GM21423 (cell line): ENCODE measurements around the gene CDH13.

Source experiments
- ATAC-seq: cut with Tn5 transposase; IDR thresholded peaks from one replicate; pipeline ENCODE4 v1.9.1; 2021; ENCODE audit warnings: mild to moderate bottlenecking, moderate library complexity; ENCODE audit not compliant: unreplicated experiment

CDH13 gene

GRCh38 chr16:83021746-83022145 is 395.0 kb downstream of the CDH13 start:
- no peak for ATAC-seq

GRCh38 chr16:83023011-83023410 is 396.2 kb downstream of the CDH13 start:
- no peak for ATAC-seq

DNA sequence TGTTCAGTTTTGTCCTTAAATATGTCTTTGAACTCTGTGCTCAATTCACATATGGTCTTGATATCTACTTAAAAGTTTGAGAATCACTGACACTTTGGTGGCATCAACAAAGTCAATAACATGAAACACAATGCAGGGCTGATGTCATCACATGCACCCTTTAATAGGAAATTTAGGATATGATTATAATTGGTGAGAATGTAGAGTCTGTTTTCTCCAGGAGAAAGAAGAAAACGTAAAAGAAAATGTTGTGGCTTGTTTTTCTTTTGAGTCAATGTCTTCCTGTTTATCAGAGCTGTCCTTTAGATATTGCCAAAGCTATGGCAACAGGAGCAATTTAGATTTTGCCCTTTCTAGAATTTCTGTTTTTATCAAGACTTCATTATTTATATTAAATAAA is 396.9 kb downstream of the CDH13 start:
- no peak for ATAC-seq

DNA sequence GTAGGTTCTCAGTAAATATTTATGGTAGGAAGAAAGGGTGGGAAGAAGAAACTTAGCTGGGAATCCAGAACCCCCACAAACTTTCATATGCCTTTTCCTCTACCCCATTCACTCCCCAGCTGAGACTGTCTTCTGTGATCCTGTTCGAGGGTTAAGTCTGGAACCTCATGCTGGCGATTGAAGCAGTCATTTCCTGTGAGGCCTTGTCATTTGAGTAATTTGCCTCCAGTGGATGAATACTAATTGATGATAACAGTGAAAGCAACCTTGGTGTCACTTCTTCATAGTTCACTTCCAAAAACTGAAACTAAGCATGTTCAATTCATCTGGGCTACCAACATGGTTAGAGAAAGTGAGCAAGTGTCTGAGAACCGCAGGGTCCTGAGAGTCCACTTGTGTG is 401.2 kb downstream of the CDH13 start:
- no peak for ATAC-seq

DNA sequence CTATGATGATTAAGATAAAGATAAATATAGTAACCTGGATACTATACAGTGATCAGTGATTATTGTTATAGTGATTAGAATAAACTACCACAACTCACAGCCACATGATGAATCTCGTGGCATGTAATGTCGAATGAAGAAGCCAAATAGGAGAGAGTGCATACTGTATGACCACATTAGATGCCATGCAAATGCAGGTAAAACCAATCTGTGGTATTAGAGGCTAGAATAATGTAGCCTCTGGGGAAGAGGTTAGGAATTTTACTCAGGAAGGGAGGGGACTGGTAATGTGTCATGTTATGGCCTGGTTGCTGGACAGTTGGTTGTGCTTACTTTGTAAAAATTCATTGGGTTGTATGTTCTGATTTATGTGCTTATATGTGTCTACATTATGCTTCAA is 402.7 kb downstream of the CDH13 start:
- no peak for ATAC-seq

- ATAC-seq = no peak
Measured at GRCh38 chr16:83031524-83031923, 404.8 kb downstream of the CDH13 start.

- ATAC-seq = no peak
Measured at GRCh38 chr16:83037102-83037501, 410.3 kb downstream of the CDH13 start.

- no peak for ATAC-seq
Measured at GRCh38 chr16:83037884-83038283, 411.1 kb downstream of the CDH13 start.

DNA sequence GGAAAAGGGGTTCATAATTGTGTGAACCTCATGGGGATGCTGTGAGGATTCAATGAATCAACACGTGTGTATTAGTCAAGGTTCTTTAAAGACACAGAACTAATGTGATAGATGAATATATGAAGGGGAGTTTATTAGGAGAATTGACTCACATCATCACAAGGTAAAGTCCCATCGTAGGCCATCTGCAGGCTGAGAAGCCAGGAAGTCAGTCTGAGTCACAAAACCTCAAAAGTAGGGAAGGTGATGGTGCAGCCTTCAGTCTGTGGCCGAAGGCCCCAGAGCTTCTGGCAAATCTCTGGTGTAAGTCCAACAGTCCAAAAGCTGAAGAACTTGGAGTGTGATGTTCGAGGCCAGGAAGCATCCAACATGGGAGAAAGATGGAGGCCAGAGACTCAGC is 413.4 kb downstream of the CDH13 start:
- ATAC-seq = no peak

GRCh38 chr16:83044589-83044988 is 417.8 kb downstream of the CDH13 start:
- no peak for ATAC-seq

DNA sequence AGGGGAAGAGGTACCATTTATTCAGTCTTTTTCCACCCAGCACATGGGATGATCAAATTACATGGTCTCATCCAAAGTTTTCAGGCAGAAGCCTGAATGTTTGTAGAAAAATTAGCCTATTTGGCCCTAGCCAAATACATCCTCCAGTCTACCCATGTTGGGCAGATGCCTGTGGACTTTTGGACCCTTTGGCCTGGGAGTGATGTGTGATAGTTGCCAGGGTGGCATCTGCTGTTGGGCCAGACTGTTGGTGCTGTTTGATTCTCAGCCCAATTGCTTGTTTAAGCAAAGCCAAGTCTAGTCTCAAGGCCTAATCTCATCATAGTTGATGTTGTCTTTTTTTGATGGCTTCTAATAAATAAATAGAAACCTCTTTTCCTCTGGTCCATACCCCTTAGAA is 419.0 kb downstream of the CDH13 start:
- no peak for ATAC-seq

- no peak for ATAC-seq
Measured at GRCh38 chr16:83046664-83047063, 419.9 kb downstream of the CDH13 start.

- no peak for ATAC-seq
Measured at GRCh38 chr16:83051451-83051850, 424.7 kb downstream of the CDH13 start.

DNA sequence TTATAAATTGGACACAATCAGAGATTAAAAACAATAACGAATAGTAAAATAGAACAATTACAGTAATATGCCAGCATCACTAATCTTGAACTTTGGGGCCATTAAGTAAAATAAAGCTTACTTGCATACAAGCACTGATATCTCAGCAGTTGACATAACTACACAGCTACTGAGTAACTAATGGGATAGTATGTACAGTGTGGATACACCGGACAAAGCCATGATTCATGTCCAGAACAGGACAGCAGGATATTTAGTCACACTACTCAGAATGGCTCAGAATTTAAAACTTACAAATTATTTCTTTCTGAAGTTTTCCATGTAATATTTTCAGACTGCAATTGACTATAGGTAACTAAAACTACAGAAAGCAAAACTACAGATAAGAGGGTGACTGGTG is 427.5 kb downstream of the CDH13 start:
- ATAC-seq = no peak

DNA sequence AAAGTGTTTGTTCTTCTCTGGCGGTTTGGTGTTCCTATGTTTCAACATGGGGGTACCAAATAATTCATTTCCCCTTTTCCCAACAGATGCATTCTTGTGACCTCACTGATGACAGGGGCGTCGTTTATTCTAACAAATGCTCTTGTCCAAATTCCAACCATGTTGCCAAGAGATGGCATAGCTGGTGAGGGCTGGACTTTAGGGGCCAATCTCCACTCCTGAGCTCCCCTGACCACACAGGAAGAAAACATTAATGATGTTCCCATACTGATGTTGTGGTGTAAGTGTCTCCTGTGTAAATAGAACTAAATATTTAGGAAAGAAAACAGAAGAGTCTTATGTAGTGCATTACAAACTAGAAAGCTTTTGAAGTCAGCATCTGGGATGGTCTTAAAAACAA is 431.6 kb downstream of the CDH13 start:
- no peak for ATAC-seq

DNA sequence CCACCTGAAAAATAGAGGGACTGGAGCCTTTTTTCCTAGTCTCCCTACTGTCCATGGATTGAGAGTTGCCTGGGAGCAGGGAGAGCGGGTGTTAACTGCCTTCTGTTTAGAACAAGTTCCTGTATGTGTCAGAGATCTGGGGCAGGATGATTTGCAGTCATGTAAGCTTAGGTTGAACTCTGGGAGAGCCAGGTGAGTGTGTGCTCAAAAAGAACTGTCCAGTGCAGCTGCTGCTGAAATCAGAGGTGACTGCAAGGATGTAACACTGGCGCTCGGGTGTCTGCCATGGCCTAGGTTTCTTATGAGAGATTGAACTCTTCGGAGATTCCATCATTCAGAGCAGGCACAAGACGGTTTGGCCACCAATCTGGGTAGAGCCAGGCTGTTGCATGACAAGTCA is 432.5 kb downstream of the CDH13 start:
- ATAC-seq = no peak

DNA sequence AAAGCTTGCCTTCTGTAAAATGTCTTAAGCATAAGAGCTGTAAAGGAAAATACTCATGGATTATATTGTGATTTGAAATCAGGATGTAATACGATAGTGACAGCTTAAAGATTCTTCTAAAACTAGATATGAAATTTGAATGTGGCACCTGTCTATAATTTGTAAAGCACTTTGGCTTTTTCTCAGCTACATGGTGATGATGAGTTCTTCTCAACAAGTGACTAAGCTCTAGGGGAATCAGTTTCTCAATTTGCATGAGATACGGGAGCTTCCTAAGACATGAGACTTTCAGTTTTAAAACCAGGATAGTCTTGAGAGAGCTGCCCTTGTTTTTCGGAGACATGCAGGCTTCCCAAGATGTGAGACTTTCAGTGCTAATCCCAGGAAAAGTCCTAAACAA is 439.2 kb downstream of the CDH13 start:
- no peak for ATAC-seq

DNA sequence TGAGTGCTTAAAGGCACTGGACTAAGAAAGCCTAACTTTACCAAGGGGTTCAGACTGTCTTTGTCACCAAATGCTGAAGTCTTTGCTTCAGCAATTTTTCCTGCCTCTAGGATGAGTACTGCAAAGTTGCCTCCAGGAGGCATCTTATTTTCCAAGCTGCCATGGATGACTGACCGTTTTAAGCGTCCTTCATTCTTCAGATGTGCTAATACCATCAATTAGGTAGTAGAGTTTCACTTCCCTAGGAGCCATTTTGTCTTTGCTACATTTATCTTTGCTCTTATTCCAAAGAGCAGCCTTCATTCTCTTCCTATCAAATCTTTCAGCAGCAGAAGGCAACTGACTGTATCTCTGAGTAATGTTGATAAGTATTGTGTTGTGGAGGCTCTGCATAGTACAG is 440.1 kb downstream of the CDH13 start:
- ATAC-seq = no peak

- ATAC-seq = no peak
Measured at GRCh38 chr16:83068686-83069085, 441.9 kb downstream of the CDH13 start.

DNA sequence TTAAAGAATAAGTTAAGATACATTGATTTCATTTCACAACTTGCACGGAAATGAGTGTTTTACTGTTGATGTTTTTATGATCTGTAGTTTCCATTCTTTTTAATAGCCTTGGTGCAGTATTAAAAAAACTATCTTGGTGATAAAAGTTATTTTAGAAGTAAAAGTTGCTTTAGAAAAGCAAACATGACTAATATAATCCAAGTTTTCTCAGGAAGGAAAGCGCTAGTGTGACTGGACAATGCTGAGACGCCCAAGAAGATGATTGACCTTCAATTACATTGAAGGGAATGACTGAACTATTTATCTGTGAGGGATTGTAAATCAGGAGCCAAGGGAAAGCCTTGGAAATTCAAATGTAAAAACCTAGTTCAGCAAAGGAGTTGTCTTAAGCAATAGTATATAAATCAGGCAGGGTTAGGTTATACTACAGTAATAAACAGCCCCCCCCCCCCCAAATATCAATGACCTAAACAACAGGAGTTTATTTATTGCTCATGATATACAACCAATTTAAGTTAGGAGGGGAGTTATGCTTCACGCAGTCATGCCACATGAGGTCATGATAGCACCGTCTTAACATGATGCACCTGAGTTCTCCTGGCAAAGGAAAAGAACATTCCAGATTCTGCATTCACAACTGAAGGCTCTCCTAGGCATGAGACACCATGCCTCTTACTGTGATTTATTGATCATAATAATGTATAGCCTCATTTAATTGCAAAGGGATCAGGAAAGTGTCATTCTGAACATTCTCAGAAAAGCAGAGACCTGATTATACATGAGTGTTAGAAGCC is 443.8 kb downstream of the CDH13 start:
- no peak for ATAC-seq

DNA sequence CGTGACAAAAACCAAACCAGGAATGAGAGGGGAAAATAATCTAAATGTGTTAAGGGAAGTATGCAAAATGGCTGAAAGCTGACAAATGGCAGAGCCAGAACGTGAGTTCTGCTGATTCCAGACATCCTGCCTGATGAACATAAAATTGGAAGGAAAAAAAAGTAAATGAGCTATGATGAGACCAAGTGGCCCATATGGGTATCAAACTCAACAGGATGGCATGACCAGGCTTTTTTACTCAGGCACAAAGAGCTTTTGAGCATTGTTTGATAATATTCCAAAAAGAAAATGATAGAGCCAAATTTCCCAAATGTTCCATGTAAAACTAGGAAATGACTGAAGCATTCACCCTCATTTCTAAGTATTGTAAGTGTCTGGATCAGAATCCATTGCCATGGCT is 449.2 kb downstream of the CDH13 start:
- ATAC-seq = no peak

DNA sequence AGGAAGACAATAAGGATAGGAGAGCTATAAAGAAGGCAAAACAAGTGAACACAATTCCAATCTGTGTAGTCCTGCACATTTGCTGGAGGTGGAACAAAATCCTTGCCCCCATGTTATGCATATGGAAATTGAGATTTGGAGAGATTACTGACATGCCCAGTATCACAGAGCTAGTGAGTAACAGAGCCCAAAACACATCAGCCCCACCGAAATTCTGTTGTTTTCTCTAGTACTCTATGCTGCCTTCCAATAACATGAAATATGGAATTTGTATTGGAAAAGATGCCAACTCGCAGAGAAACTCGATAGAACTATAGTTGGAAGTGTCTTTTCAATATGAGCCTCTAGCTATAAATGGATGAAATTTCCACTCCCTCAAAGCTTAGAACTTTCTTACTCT is 456.6 kb downstream of the CDH13 start:
- no peak for ATAC-seq

GRCh38 chr16:83085660-83086059 is 458.9 kb downstream of the CDH13 start:
- no peak for ATAC-seq
